Right lobe of liver (tissue), 6 donors: Measurements from ENCODE around the gene SLC39A13. TPM values are rescaled to one million over a fixed set of nuclear protein-coding genes. Genes with fewer than 3 reads are reported as not detected.

Experiments used
- ATAC-seq, 4 donors: fragments of 200-7000 bp; cut with Tn5 transposase; one replicate each; pipeline ENCODE4 v1.9.1; 2020; ENCODE audit warnings: mild to moderate bottlenecking in 4 of 4, moderate library complexity in 4 of 4
- DNase-seq, 3 donors: peaks; one replicate each; pipeline ENCODE4 v3.0.0-alpha.2; 2020
- H3K27ac ChIP-seq, 3 donors: fragments of 200-600 bp; one replicate each; pipeline ENCODE4 v1.8.0; 2022
- H3K27me3 ChIP-seq, 2 donors: fragments of 200-600 bp; one replicate each; pipeline ENCODE4 v1.8.0; 2022
- H3K36me3 ChIP-seq, 4 donors: fragments of 200-600 bp; sonication (generic) in 1 of 4; one replicate each; pipeline versions ENCODE4 v1.5.1 to v1.8.0; 2017 to 2022; ENCODE audit warnings: control low read depth in 1 of 4
- H3K4me1 ChIP-seq, 4 donors: fragments of 200-600 bp; sonication (generic) in 1 of 4; one replicate each; pipeline versions ENCODE4 v1.5.1 to v1.8.0; 2017 to 2022; ENCODE audit warnings: control low read depth in 1 of 4
- H3K4me3 ChIP-seq, 3 donors: fragments of 200-600 bp; one replicate each; pipeline ENCODE4 v1.8.0; 2022
- H3K9me3 ChIP-seq, 4 donors: fragments of 200-600 bp; sonication (generic) in 1 of 4; one replicate each; pipeline versions ENCODE4 v1.5.1 to v1.8.0; 2017 to 2022; ENCODE audit warnings: control low read depth in 1 of 4
- CTCF ChIP-seq, 4 donors: fragments of 200-600 bp in 3 of 4; fragments of 450-650 bp in 1 of 4; IDR thresholded peaks; one replicate each; pipeline versions ENCODE4 v1.5.1 to v1.8.0; 2016 to 2022; ENCODE audit warnings: antibody characterized with exemption in 4 of 4, mild to moderate bottlenecking in 2 of 4
- POLR2A ChIP-seq: fragments of 450-650 bp; IDR thresholded peaks from one replicate; pipeline ENCODE4 v1.6.1; 2017; ENCODE audit warnings: antibody characterized with exemption, mild to moderate bottlenecking
- WGBS: methylation state at CpG from one replicate; pipeline ENCODE4 v1.1.6; 2018; ENCODE audit warnings: low coverage, low lambda C conversion rate; ENCODE audit not compliant: insufficient coverage; ENCODE audit errors: missing lambda C conversion rate; 5-methylcytosine and 5-hydroxymethylcytosine counted together
- intact Hi-C, 2 donors: fragments of 100-400 bp; cut with DNase I; formaldehyde crosslinking; loops; one replicate each; pipeline versions ENCODE4 v1.11.2 to v1.14.1; 2022
- total RNA-seq, 6 experiments: library from RNA; depleted of rRNA in 2 of 6; stranded (reverse); fragments of >200 nt in 2 of 6; fragmentation: NEBNext Ultra II Directional in 3 of 6; extraction: Animal tissue kit (Norgen Biotek cat#: 25700) in 3 of 6; gene quantifications; one replicate each; pipeline versions ENCODE4 v1.1.0 to v1.2.4, GENCODE V29; 2016 to 2023
- donor health status: DM: no; HTN: yes; CAD: no.
- donor health status: DM: no; HTN: no; CAD: no.
- donor health status: DM: no; HTN: no; CAD: no.
- donor health status: DM: no; HTN: yes; CAD: no.
- donor health status: DM: no; HTN: yes; CAD: no.

Gene SLC39A13
- total RNA-seq, 6 experiments from 2014 or later, result 9.8 to 21.2 (median 13.1) TPM

GRCh38 chr11:47436726-47437125 lies 28.3 kb downstream of the SLC39A13 start:
- H3K27ac ChIP-seq, result peak overlapping the region in 2 of 3 donors; percentile 92 to 94
- DNase-seq, result no peak
- TF ChIP-seq POLR2A, result no peak
- no peak for TF ChIP-seq CTCF (IDR thresholded peaks at IDR 0.05)
- intact Hi-C loops, result no loop called here
- H3K36me3 ChIP-seq, result no peaks in the 10 kb centered on the region
- no peaks in the 10 kb centered on the region for H3K9me3 ChIP-seq
- H3K4me3 ChIP-seq, result no peak overlapping the region
- WGBS, result 91% methylated on average over 3 of the region's 3 CpGs
- H3K27me3 ChIP-seq, result no peaks in the 10 kb centered on the region
- ATAC-seq, result no peak
- peaks cover 0 to 59% (median 13%) of the 10 kb centered on the region in 4 donors for H3K4me1 ChIP-seq

DNA sequence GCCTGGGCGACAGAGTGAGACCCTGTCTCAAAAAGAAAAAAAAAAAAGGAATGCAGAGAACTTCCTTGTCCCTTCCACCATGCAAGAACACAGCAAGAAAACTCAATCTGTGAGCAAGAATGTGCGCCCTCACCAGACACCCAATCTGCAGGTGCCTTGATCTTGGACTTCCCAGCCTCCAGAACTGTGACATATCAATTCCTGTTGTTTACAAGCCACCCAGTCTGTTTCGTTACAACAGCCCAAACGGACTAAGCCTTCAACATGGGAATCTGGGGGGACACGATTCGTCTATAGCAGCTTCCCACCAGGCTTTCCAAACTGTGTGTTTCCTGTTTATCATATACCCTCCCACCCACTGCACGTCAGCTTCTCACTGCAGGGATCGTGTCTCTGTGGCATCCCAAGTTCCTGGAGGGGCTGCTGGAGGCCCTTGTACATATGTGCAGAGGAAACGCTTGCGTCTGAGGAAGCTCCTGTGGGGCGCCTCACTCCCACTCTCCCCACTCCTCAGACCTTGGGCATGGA lies 28.9 kb downstream of the SLC39A13 start:
- H3K27me3 ChIP-seq, result no peaks in the 10 kb centered on the region
- peaks cover 0 to 54% (median 11%) of the 10 kb centered on the region in 4 donors for H3K4me1 ChIP-seq
- ATAC-seq (no peak), DNase-seq (no peak)
- peak overlapping the region in 2 of 3 donors; percentile 92 to 94 for H3K27ac ChIP-seq
- H3K9me3 ChIP-seq, result no peaks in the 10 kb centered on the region
- intact Hi-C loops, result no loop called here
- no peaks in the 10 kb centered on the region for H3K36me3 ChIP-seq
- TF ChIP-seq POLR2A (no peak), CTCF (IDR thresholded peaks at IDR 0.05) (no peak)
- peak overlapping the region in 1 of 3 donors; percentile 14 for H3K4me3 ChIP-seq
- 62% methylated on average over 11 of the region's 11 CpGs for WGBS

DNA sequence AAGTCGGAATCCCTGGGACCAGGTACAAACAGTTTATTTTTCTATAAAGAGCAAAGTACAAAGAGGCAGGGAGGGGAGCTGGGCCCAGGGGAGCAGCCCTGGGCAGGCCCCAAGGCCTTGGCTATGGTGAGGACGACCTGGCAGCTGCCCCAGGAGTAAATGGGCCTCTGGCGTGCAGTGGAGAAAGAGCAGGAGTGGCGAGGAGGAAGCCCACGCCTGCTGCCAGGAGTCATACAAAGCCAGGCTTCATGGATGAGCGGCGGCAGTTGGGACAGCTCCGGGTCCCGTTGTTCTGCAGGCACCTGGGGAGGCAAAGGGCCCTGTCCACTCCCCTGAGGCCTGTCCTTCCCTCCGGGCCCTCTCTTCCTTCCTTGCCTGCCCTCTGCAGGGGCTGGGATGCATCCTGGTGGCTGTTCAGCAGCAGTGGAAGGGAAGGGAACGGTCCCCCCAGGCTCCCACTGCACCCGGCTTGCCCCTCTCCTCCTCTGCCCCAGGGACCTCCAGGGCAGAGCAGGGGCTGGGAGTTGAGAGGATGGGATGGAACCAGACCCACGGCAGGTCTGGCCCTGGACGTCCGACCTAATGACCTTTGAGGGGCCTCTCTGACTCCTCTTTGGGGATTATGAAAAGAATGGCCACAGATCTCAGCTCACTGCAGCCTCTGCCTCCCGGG lies 29.5 kb downstream of the SLC39A13 start:
- H3K36me3 ChIP-seq, result no peaks in the 10 kb centered on the region
- peak overlapping the region in 1 of 3 donors; percentile 14 for H3K4me3 ChIP-seq
- no peak for TF ChIP-seq CTCF (IDR thresholded peaks at IDR 0.05)
- no peak for TF ChIP-seq POLR2A
- WGBS, result 50% methylated on average over 6 of the region's 16 CpGs
- DNase-seq (peak; percentile 79 to 95 (median 93)), ATAC-seq (peak; percentile 80 to 89 (median 82))
- no peaks in the 10 kb centered on the region for H3K27me3 ChIP-seq
- intact Hi-C loops, result no loop called here
- H3K4me1 ChIP-seq, result peaks cover 0 to 48% (median 10%) of the 10 kb centered on the region in 4 donors
- peak overlapping the region in 2 of 3 donors; percentile 92 to 94 for H3K27ac ChIP-seq
- H3K9me3 ChIP-seq, result no peaks in the 10 kb centered on the region

DNA sequence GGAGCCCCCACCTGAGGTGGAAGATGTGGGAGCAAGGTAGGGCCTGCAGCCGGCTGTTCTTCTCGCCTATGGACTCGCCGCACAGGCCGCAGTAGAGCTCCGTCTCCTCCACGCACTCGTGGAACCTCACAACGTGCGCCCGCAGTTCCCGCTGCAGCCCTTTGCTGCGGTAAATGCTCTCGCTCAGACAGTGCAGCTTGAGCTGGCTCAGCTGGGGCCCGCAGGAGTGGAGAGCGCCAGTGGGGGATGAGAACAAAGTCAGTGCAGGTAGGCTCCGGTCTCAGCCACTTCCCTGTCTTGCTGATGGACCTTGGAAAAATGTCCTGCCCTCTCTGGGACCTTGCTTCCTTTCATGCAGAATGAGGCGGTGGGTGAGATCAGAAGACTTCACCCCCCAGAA lies 30.3 kb downstream of the SLC39A13 start:
- no peaks in the 10 kb centered on the region for H3K27me3 ChIP-seq
- no peak for TF ChIP-seq POLR2A
- TF ChIP-seq CTCF (IDR thresholded peaks at IDR 0.05), result no peak
- intact Hi-C loops, result no loop called here
- no peak for DNase-seq
- 80% methylated on average over 1 of the region's 18 CpGs for WGBS
- no peaks in the 10 kb centered on the region for H3K9me3 ChIP-seq
- no peak overlapping the region for H3K4me3 ChIP-seq
- H3K4me1 ChIP-seq, result peaks cover 0 to 39% (median 10%) of the 10 kb centered on the region in 4 donors
- H3K27ac ChIP-seq, result peak overlapping the region in 2 of 3 donors; percentile 92 to 94
- no peaks in the 10 kb centered on the region for H3K36me3 ChIP-seq
- ATAC-seq, result no peak
